DOHH2 (cell line): Measurements from ENCODE around the gene STAM2.

Experiments
- H3F3A ChIP-seq: fragments of 200-600 bp; sonication (generic), shearing (Covaris generic); 2 replicates; pipeline ENCODE4 v1.6.0; 2016; ENCODE audit warnings: antibody characterized with exemption, mild to moderate bottlenecking; ENCODE audit not compliant: control insufficient read depth, insufficient read depth
- H3K27ac ChIP-seq: fragments of 200-600 bp; sonication (generic); 2 replicates; pipeline ENCODE4 v1.5.1; 2014; ENCODE audit warnings: low read depth, mild to moderate bottlenecking, low read length, moderate library complexity
- H3K27me3 ChIP-seq: fragments of 200-600 bp; sonication (generic); 2 replicates; pipeline ENCODE4 v1.6.1; 2014; ENCODE audit warnings: mild to moderate bottlenecking, low read length, mixed read lengths; ENCODE audit not compliant: control insufficient read depth
- H3K36me3 ChIP-seq: fragments of 200-600 bp; sonication (generic); 2 replicates; pipeline ENCODE4 v1.6.1; 2014; ENCODE audit warnings: mild to moderate bottlenecking, low read length, moderate library complexity, mixed read lengths; ENCODE audit not compliant: control insufficient read depth
- H3K4me1 ChIP-seq: fragments of 200-600 bp; sonication (generic); 2 replicates; pipeline ENCODE4 v1.6.1; 2014; ENCODE audit warnings: mild to moderate bottlenecking, low read length, mixed read lengths; ENCODE audit not compliant: control insufficient read depth
- H3K4me2 ChIP-seq: fragments of 200-600 bp; sonication (generic); 2 replicates; pipeline ENCODE4 v1.6.0; 2014; ENCODE audit warnings: mild to moderate bottlenecking, low read length, moderate library complexity
- H3K4me3 ChIP-seq: fragments of 200-600 bp; sonication (generic); 2 replicates; pipeline ENCODE4 v1.5.1; 2014; ENCODE audit warnings: mild to moderate bottlenecking, low read length, mixed read lengths
- H3K79me2 ChIP-seq: fragments of 200-600 bp; sonication (generic); 2 replicates; pipeline ENCODE4 v1.6.1; 2014; ENCODE audit warnings: mild to moderate bottlenecking, low read length, mixed read lengths; ENCODE audit not compliant: control insufficient read depth
- H3K9me2 ChIP-seq: fragments of 200-600 bp; sonication (generic); replicated peaks from 2 replicates; pipeline ENCODE4 v1.6.1; 2014; ENCODE audit warnings: mild to moderate bottlenecking, low read length, mixed read lengths; ENCODE audit not compliant: control insufficient read depth
- H3K9me3 ChIP-seq: fragments of 200-600 bp; sonication (generic); 2 replicates; pipeline ENCODE4 v1.6.1; 2014; ENCODE audit warnings: antibody characterized with exemption, low read length, mixed read lengths; ENCODE audit not compliant: control insufficient read depth, insufficient read depth
- H4K20me1 ChIP-seq: fragments of 200-600 bp; sonication (generic); 2 replicates; pipeline ENCODE4 v1.6.0; 2014; ENCODE audit warnings: low read depth, mild to moderate bottlenecking, antibody characterized with exemption, low read length, moderate library complexity; ENCODE audit not compliant: control insufficient read depth, insufficient read depth
- EZH2phosphoT487 ChIP-seq: fragments of 200-600 bp; sonication (generic); IDR thresholded peaks from 2 replicates; pipeline ENCODE4 v1.6.1; 2017; ENCODE audit warnings: borderline replicate concordance, mild to moderate bottlenecking, antibody characterized with exemption, low read length, moderate library complexity, mixed read lengths
- TF ChIP-seq, protein P1 (sequence below): fragments of 200-600 bp; sonication (generic); IDR thresholded peaks from one replicate; pipeline ENCODE4 v1.5.1; 2014; ENCODE audit warnings: antibody characterized with exemption, mild to moderate bottlenecking, low read depth, low read length; ENCODE audit not compliant: poor library complexity, severe bottlenecking

Gene STAM2

DNA sequence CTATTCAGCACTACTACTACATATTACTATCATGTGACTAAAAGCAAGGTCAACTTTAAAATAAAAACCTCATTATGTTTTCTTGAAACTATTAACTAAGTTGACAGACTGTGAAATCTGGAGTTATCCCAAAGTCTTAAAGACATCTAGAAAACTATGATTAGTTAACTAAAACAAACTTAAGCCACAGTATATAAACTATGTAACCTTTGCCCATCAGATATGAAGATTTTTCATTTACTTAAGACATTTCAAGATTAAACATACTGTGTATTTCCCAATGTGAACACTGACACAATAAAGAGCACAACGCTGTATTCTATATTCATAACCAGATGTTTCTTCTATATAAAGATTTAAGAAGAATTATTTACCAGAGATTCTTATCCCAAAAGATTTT lies 43.3 kb downstream of the STAM2 start:
- no peaks in the 10 kb centered on the region for H3K79me2 ChIP-seq
- H3K27ac ChIP-seq: no peak overlapping the region
- no peaks in the 10 kb centered on the region for H3K9me2 ChIP-seq
- no peak overlapping the region for H3K4me3 ChIP-seq
- H3F3A ChIP-seq: no peaks in the 10 kb centered on the region
- no peaks in the 10 kb centered on the region for H4K20me1 ChIP-seq
- no peaks in the 10 kb centered on the region for H3K27me3 ChIP-seq
- no peak for TF ChIP-seq EZH2phosphoT487
- TF ChIP-seq, protein P1, sequence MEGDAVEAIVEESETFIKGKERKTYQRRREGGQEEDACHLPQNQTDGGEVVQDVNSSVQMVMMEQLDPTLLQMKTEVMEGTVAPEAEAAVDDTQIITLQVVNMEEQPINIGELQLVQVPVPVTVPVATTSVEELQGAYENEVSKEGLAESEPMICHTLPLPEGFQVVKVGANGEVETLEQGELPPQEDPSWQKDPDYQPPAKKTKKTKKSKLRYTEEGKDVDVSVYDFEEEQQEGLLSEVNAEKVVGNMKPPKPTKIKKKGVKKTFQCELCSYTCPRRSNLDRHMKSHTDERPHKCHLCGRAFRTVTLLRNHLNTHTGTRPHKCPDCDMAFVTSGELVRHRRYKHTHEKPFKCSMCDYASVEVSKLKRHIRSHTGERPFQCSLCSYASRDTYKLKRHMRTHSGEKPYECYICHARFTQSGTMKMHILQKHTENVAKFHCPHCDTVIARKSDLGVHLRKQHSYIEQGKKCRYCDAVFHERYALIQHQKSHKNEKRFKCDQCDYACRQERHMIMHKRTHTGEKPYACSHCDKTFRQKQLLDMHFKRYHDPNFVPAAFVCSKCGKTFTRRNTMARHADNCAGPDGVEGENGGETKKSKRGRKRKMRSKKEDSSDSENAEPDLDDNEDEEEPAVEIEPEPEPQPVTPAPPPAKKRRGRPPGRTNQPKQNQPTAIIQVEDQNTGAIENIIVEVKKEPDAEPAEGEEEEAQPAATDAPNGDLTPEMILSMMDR: no peak
- no peaks in the 10 kb centered on the region for H3K4me1 ChIP-seq
- H3K9me3 ChIP-seq: no peaks in the 10 kb centered on the region
- no peaks in the 10 kb centered on the region for H3K36me3 ChIP-seq
- H3K4me2 ChIP-seq: no peak overlapping the region

DNA sequence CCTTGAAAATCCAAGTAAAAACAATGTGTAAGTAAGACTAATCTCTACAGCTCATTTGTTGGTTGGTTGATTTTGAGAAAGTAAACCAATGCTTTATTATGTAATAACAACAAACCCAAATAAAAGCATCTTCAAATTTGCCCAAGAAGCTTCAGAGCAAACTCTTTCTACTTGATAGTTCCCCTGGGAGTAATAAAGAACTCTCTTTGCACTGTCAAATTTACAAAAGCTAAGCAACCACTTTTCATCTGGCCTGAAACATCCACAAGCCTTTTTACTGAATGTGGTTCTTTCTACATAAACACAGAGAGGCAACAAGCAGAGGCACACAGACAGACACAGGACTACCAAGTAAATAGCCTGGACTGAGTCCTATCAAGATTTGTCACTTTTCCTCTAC lies 47.9 kb downstream of the STAM2 start:
- Histone ChIP-seq H3K36me3 (peaks cover 3% of the 10 kb centered on the region; the same call in 1 of the 2 replicates), H3K27me3 (no peaks in the 10 kb centered on the region), H3K27ac (no peak overlapping the region), H3K9me2 (no peaks in the 10 kb centered on the region), H3F3A (no peaks in the 10 kb centered on the region), H3K9me3 (no peaks in the 10 kb centered on the region), H3K79me2 (no peaks in the 10 kb centered on the region), H4K20me1 (no peaks in the 10 kb centered on the region), H3K4me1 (no peaks in the 10 kb centered on the region), H3K4me2 (no peak overlapping the region), H3K4me3 (no peak overlapping the region)
- no peak for TF ChIP-seq EZH2phosphoT487
- TF ChIP-seq, protein P1: no peak

DNA sequence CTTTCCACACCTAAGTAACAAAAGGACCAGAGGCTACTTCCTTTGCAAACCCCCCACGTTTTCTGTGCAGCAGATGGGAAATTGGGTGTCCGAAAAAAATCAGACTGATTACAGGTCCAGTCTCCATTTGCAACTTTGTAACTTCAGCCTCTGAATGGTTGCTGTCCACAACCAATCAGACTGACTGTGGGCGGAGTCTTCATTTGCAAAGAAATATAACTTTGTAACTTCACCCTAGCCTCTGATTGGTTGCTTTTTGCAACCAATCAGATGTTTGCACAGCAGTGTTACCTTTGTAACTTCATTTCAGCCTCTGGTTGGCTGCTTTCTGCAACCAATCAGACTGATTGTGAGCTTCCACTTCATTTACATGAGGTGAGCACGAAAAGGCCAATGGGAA lies 48.9 kb downstream of the STAM2 start:
- H4K20me1 ChIP-seq: no peaks in the 10 kb centered on the region
- H3K27me3 ChIP-seq: no peaks in the 10 kb centered on the region
- TF ChIP-seq, protein P1: no peak
- no peak for TF ChIP-seq EZH2phosphoT487

More for the DNA sequence above, 48.9 kb downstream of the STAM2 start:
- Histone ChIP-seq H3K4me1 (no peaks in the 10 kb centered on the region), H3K79me2 (no peaks in the 10 kb centered on the region), H3F3A (no peaks in the 10 kb centered on the region), H3K36me3 (peaks cover 3% of the 10 kb centered on the region; the same call in 1 of the 2 replicates), H3K9me3 (no peaks in the 10 kb centered on the region), H3K4me3 (no peak overlapping the region), H3K9me2 (no peaks in the 10 kb centered on the region), H3K27ac (no peak overlapping the region), H3K4me2 (no peak overlapping the region)
